COLO668 (cell line): ENCODE results near the gene CAMK1G.

Experiments
- DNase-seq: peaks from one replicate; lab custom pipeline; 2025; ENCODE audit not compliant: unreplicated experiment; lab: John Stamatoyannopoulos, UW

Gene CAMK1G

DNA sequence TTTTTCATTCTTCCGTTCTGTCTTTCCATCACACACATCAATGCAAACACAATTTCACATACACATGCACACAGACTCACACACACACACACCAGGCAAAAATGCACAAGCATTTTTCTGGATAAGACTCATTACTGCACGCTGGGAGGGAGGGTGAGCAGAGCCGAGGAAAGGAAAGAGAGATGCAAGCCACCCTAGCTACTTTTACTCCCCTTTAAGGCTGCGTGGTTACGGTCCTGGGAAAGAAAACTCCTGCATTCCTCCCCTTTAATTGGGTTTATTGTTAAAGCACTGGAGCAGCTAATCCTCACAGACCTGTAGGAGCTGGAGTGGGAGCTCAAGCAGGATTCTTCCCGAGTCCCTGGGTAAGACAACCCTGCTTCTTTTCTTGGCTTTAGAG, at the start of gene CAMK1G:
TSS of gene CAMK1G (plus strand) at position 307 of the 400 bp plus-strand sequence. CDS start 11,270 bp downstream, outside the sequence.
- no peak for DNase-seq

DNA sequence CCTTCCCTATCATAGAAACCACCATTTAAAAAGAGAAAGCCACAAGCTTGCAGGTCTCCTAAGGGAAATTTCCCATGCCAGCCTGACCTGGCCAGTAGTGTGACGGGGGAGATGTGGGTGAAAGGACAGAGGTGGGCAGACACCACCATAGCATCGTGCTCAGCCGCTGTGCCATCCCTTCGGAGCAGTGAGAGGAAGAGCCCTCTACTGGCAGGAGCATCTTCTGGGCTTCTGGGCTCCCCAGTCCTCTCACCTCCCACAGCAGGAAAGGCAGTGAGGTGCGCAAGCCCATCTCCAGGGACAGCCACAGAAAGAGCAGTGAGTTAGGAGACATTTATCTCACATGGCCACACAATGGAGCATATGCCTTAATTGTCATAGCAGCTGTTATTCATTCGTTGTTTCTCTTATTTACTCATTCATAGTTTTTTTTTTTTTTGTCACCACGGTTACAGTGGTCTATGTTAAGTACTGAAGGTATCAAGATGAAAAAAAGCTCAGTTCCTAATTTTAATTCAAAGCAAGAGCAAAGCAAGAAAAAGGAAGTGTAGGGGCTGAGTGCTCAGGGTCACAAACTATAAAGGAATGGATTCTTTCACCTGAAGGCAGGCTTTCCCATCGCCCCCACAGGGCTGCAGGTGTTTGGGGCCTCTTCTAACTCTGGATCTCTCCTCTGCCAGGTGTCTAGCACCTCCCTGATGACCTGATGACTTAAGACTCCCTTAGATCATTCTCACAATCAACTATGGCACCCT, 48.8 kb upstream of the CAMK1G start:
- no peak for DNase-seq

DNA sequence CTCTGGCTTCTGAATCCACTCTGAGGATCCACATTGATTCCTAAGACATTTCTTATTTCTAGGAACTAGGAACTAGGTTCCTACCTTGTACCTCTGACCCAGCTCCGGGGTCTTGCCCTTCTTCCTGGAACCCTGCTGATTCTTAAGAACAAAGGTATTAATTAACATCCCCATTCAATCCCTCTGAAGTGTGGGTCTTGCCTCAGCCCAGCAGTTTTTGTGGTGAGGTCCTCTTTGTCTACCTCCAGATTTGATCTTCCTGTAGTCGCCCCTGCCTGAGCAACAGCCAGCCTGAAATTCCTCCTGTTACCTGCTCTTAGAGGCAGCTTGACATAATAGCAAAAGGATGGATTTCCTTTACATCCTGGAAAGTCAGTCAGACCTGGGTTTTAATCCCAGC, 46.7 kb upstream of the CAMK1G start:
- DNase-seq = no peak

DNA sequence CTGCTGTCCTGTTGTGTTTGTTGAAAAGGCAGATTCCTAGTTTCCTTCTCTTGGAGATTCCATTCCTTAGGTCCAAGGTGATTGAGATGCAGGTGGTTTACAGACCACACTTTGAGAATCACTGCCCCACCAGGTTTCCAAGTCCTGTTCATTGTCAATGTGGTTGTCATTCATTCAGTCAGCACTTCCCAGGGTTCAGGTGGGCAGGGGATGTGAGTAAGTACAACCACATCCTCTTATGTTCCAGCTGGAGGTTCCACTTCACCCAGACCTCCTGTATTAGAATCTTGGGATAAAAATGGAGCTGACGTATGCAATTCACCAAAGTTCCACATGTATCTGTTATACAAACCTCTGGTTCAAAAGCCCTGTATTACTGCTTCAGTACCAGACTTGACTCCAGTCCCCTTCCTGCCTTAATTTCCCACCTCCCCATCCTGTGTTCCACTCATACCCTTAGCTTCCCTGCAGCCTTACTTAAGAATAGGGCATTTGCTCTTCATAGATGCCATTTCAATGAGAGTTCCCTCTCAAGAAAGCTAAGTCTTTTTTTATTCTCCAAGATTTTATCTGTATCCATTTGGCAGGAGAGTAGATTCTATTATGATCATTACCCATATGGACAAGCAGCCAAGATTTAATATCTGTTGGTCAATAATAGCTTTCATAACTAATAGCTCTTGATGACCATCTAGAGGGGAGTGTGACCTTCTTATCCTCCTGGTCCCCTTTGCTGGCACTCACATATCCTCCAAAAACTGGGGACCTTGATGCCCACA, 46.0 kb upstream of the CAMK1G start:
- no peak for DNase-seq

DNA sequence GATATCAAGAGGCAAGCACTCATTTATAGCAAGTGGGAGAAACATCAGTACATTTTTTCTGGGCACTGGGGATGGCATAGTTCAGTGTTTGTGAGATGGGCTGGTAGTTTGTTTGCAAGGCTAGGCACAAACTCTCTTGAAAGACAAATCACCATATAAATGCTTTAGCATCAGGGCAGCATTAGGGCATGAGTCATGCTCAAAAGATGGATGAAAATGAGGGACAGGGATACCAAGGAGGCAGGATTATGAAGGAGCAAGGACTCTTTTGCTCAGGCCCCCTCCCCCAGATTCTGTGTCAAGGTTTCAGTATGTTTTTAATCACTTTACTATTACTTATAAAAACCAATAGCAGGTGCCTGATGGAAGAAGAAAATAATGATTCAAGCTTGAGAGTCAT, 43.9 kb upstream of the CAMK1G start:
- DNase-seq = no peak

DNA sequence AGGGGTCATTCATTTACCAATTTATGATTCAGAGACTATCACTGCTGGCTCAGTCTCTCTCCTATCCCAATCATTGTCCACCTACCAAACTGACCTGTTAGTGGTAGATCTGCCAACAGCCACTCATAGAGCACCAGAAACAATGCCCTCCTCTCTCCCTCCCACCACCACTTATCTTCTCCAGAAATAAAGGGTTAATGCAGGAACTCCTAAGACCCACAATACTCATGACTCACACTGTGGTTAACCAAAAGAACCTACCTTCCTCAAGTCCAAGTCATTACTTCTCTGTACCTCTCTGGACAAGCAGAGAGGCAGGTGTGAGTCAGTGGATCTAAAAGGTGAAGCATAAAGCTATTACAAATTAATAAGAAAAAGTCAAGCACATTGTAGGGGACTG, 40.9 kb upstream of the CAMK1G start:
- no peak for DNase-seq

DNA sequence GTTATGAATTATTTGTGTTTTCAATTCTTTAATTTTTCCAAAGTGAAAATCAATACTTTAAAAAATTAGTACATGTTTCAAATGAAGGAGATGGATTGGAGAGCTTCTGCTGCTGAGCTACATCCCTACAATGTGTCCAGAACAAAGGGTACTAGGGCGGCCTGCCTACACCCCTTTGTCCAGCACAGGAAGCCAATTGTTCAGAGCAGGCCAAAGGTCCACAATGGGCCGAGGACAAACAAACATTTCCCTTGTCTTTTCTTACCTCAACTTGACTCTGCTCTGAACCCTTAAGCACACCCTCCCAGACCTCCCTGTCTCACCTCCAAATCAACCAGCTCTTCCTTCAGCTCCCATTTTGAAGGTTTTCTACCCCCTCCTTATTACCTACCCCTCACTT, 39.4 kb upstream of the CAMK1G start:
- no peak for DNase-seq

DNA sequence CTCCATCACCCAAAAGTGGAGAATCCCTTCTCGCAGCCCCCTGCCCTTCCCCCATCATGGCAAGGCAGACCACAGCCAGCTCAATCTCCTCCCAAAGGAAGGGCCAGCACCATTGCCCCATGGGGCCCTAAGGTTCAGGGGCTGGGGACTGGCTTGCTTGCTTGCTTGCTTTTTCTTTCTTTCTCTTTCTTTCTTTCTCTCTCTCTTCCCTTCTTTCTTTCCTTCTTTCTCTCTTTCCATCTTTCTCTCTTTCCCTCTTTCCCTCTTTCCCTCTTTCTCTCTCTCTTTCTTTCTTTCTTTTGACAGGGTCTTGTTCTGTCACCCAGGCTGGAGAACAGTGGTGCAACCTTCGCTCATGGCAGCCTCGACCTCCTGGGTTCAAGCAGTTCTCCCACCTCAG, 38.1 kb upstream of the CAMK1G start:
- no peak for DNase-seq

DNA sequence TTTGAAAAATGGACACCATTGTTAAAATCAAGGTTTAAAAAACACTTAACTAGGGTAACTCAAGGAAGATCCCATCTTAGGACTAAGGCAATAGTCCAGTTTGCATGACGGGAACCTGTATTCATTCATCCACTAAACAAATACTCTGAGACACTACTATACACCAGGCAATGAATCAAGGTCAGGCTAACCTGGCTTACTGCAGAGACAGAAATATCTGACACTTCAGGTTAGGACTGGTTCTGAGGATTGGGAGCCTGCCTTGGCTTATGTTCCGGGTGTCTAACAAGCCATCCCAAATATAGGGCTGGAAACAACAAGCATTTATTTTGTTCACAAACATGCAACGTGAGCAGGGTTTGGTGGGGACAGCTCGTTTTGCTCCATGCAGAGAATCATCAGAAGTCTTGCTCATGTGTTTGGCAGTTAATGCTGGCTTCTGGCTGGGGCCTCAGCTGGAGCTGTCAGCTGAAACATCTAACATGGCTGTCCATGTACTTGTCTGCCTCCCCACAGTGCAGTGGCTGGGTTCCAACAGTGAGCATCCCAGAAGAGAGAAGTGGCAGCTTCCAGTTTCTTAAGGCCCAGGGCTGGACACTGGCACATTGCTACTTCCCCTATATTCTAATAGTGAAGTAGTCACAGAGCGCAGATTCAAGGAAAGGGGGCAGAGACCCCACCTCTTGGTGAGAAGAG, 37.0 kb upstream of the CAMK1G start:
- no peak for DNase-seq

DNA sequence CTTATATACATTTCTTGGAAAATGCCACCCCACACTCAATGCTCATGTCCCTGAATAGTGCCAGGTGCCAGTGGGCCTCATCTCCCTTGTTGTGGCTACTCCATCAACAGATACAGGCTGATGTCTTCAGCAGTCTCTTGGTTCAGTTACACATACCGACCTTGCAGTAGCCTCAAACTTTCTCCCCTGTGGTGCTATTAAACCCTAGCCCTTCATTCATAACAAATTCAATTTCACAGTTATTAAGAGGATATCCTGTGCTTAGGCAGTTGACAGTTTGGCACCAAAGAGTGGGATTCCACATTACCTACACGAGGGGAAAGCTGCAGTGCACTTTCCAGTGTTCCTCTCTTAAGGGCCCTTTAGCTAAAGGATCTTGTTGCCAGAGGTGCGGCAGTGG, 35.9 kb upstream of the CAMK1G start:
- no peak for DNase-seq

DNA sequence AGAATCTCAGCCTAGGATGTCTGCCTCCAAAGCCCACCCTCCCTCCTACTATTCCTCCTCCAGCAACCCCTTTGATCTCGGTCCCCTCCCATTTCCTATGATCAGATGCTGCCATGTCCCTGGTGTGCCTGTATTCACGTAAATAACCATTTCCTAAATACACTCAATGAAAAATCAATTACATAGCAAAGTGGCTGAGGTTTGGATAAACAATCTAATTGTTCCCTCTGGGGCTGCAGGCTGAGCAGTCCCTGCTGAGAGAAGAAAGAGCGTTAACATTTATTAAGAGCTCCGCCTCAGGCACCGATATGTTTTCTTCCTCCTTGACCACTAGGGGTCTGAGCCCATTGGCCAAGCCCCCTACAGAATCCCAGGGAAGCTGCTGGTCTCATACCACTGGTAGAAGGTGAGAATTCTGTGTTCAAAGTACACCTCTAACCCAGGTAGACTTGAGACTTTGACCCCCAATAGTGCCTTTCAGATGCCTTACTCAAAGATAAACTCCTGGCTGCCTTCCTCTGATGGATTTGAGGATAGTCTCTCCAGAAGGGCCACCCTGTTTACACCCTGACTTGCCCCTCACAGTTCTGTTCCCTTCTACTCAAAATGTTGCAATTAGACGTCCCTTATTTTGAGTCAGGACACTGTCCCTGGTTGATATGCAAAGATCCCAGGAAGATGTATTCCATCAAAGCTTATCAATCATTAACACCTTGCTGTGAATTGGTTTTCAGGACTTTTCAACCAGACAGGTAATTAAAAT, 33.9 kb upstream of the CAMK1G start:
- DNase-seq = no peak

DNA sequence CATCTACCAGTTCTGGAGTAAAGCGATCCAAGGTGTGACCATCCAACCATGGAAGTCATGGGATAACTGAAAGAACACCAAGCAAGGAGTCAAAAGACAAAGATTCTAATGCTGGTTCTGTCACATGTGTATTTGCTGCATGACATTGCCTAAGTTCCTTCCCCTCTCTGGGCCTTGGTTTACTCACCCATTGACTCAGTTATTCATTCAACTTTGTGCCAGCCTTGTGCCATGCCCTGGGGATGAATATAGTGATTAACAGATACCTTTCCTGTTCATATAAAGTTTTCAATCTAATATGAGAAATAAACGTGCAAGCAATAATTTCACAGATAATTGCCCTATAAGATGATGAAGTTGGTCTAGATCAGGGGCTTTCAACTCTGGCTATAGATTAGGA, 33.0 kb upstream of the CAMK1G start:
- DNase-seq = no peak

DNA sequence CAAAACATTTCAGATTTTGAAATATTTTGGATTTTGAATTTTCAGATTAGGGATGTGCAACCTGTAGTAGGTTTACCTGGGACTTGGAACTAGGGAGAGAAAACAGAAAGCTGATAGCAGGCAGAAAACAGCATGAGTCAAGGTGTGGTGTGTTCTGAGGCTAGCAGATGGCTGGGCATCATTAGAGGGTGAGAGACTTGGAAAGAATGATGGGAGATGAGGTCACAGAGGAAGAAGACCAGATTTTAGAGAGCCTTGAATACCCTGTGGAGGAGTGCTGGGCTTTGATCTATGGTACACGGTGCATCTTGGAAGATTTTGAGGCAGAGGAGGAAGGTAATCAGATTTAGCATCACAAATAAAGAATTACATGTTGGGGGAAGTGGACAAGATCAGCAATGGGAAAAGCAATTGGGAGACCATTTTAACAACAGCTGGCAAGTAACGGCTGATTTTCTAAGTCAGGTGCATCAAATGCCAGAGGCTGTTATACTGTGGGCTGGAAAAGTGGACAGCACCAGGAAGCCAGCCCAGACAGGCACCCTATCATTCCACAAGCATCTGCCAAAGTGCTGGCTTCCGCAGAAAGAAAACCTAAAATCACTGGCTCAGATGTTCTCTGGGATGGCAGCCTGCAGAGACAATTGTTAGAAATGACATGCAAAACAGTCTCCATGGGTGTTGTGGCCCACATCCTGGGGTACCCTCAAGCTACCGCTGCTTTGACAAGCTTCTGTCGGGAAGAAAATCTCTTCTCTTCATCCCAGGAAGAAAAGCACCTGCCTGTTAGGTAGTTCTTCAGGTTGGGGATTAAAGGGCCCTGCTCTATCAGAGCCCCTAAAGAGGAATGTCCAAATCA, 30.9 kb upstream of the CAMK1G start:
- no peak for DNase-seq

DNA sequence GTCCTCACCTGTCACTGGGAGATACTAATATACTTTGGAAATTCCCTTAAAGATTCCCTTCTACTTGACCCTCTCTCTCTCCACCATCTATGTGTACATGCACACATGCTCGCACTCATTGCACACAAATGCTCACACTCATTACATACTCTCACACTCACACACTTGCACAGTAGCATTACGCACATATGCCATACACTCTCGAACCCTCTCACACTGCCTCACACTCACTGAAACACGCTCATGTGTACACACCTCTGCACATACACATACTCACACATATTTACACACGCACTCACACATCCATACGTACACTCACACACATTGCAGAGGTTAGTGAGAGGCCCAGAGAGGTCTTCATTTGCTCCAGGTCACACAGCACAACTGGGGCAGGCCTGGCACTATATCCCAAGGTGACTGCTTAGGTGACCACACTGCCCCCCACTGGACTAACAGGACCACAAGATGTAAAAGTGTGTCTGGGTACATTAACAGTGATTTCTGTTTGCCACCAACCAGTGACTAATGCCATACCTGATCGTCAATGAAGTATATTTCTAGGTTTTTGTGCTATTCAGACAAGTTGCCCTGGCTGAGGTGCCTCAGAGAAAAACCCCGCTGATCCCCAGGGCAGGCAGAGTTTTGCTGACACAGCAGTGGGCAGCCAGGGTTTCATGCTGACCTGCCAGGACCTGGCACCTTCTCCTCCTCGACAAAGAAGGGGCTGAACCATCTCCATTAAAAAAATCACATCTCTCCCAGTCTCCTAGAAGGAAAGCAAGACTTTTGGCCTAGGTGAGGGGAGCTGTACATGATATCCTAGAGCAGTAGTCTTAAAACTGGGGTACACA, 28.5 kb upstream of the CAMK1G start:
- DNase-seq = no peak

DNA sequence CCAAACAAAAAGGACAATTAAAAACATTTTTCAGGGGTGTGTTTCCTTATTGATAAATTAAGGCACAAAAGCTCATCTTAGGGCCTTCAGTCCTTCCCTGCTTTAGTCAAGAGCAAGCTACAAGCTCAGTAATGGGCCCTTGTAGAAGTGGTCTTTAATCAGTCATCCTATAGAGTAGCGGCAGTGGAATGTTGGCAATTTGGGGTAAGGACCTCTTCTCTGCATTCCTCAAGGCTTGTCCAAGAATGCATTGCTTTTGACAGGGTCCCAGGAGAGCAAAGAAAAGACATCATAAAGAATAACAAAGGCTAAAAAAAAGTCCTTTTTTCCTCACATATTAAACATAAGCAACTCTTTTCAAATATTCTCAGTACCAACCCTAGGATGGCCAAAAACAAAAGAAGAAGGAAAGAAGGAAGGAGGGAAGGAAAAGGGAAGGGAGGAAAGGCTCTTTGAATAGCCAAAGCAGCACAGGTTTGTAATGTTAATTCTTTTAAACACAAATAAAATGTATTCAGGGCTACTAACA, 27.3 kb upstream of the CAMK1G start:
- DNase-seq = no peak

DNA sequence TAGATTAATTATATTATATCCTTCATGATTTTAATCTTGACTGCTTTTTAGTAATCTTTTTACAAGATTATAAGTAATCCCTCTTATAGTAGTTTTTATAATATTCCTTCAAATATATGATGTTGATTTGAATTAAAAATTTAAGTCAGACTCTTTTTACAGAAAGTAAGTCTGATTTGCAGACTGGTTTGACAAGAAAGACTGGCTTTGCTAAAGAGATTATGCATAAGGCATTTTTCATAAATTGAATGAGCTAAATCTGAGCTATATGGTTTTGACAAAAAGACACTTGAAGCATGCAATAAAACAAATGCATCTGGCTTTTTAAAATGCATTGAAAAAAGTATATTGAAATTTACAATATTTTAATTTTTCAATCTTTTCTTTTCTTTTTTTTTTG, 26.3 kb upstream of the CAMK1G start:
- no peak for DNase-seq

DNA sequence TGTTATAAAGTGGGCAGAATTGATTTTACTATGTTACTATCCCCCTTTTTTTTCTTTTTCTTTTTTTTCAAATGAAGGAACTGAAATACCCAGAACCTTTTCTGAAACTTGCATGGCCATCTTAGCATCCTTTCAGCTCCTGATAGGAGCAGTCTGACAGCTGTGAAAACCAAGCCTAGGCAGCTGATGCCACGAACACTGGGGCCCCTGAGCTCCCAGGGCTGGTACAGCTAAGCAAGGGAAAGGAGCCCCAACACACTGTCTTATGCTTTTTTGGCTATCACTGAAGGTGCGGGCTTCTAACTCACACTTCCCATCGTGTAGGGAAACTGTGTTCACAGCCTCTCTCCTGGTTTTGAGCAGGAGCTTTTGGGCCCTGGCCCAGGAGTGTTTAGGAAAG, 23.0 kb upstream of the CAMK1G start:
- DNase-seq = no peak

DNA sequence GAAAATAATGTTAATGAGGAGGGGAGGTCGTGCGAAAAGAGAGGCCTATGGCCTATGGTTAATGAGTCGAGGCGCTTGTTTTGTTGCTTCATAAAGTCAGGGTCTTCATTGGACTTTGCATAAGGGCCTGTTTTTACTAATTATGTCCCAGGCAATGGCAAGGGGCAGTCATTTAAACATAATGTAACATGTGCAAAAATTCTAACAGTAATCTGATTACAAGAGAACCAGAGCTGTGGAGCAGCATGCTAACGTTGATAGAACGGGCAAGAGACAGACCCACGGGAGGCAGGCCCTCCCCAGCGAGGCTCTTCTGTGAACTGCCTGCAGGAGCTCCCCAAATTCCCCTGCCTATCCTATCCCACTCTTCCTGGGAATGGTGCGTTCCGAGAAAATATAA, 22.6 kb upstream of the CAMK1G start:
- DNase-seq = no peak

DNA sequence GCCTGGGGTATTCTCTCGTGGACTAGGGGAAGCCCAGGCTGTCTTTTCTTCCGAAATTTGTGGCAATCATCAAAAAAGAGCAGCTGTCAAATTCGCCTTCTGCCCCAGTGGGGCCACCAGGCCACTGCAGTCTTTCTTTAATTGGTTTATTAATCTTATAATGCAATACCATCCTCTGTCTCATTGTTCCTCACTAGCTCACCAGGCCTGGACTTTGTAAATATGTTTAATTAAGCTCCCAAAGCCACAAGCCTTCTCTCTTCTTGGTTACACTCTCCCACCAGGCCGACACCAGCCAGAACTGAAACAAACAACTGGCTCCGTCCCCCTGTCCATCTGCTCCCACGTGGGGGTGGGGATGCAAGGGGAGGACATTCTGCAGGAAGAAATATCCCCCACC, 22.0 kb upstream of the CAMK1G start:
- no peak for DNase-seq
